Brain microvascular endothelial cell (primary cell): ENCODE measurements around the gene DDX49.

Source experiments
- DNase-seq: peaks from one replicate; pipeline ENCODE4 v3.0.0-alpha.2; 2020
- H3K27ac ChIP-seq: fragments of 250-450 bp; sonication (Bioruptor Pico); 2 replicates; pipeline ENCODE4 v1.5.1; 2020; ENCODE audit warnings: mild to moderate bottlenecking, moderate library complexity
- H3K27me3 ChIP-seq: fragments of 250-450 bp; sonication (Bioruptor Pico); replicated peaks from 2 replicates; pipeline ENCODE4 v1.5.1; 2020; ENCODE audit warnings: mild to moderate bottlenecking
- H3K36me3 ChIP-seq: fragments of 250-450 bp; sonication (Bioruptor Pico); replicated peaks from 2 replicates; pipeline ENCODE4 v1.5.1; 2020; ENCODE audit warnings: mild to moderate bottlenecking
- H3K4me3 ChIP-seq: 2 replicates; pipeline ENCODE4 v1.5.1; 2011; ENCODE audit warnings: low read depth, mild to moderate bottlenecking, control low read depth, low read length, moderate library complexity
- in situ Hi-C: cut with HindIII; loops from 2 replicates; pipeline ENCODE4 v1.10.0; 2017; ENCODE audit warnings: low sequenced_read_pairs, low pct_ligation_motif_present
- TF ChIP-seq, protein P1 (sequence below): IDR thresholded peaks from 2 replicates; pipeline ENCODE4 v1.5.1; 2011; ENCODE audit warnings: low read depth, mild to moderate bottlenecking, moderate library complexity, low read length, control low read depth, inconsistent platforms; ENCODE audit errors: missing control alignments

The DDX49 gene

DNA sequence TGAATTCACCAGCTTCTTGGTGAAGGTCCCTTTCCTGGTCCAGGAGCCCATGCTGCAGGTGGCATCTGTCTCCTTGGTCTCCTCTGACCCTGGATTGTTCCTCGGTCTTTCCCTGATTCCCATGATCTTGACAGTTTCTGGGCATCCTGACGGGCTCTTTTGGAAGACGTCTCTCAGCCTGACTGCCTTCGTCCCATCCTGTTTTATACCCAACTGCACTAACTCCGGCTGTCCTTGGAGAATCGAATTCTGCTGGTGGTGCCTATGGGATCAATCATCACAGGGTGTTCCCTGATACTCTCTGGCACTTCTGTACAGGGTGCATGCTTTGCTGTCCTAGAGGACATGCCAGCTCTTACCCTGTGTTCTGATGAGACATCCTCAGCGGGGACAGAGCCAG is 42.6 kb upstream of the DDX49 start:
- TF ChIP-seq, protein P1, sequence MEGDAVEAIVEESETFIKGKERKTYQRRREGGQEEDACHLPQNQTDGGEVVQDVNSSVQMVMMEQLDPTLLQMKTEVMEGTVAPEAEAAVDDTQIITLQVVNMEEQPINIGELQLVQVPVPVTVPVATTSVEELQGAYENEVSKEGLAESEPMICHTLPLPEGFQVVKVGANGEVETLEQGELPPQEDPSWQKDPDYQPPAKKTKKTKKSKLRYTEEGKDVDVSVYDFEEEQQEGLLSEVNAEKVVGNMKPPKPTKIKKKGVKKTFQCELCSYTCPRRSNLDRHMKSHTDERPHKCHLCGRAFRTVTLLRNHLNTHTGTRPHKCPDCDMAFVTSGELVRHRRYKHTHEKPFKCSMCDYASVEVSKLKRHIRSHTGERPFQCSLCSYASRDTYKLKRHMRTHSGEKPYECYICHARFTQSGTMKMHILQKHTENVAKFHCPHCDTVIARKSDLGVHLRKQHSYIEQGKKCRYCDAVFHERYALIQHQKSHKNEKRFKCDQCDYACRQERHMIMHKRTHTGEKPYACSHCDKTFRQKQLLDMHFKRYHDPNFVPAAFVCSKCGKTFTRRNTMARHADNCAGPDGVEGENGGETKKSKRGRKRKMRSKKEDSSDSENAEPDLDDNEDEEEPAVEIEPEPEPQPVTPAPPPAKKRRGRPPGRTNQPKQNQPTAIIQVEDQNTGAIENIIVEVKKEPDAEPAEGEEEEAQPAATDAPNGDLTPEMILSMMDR: no peak
- in situ Hi-C loops: no loop called here
- H3K27me3 ChIP-seq: no peaks in the 10 kb centered on the region
- no peak overlapping the region for H3K27ac ChIP-seq
- no peak for DNase-seq
- H3K36me3 ChIP-seq: no peaks in the 10 kb centered on the region
- H3K4me3 ChIP-seq: no peak overlapping the region

DNA sequence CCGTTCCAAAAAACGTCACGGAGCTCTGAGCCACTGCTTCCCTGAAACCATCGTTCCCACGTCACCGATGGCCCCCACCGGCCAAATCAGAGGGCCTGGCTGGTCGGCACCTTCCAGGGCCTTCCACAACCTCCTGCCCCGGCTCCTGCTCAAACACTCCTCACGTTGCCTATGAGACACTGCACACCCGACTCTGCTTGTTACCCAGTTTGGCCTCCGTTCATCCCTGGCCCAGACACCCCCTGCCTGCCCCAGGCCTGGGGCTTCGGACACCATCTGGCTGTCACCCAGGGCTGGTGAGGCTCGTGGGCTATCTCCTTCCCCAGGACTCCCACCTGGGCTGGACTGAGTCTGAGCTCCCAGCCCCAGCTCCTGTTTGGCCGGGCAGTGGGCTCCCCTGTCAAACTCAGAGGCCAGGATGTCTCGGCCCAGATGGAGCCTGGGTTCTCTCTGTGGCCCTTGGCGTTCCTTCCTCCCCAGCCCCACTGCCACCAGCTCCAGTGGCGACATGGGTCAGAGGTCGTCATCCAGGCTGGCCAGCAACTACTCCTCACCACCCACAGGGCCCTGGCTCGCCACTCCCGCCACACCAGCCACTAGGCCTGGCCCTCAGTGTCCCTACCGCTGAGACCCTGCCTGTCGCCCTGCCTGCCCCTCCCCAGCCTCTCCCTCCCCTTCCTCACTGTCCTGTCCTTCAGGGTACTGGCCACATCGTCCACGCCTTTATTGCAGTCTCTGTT is 41.3 kb upstream of the DDX49 start:
- Histone ChIP-seq H3K27me3 (no peaks in the 10 kb centered on the region), H3K36me3 (no peaks in the 10 kb centered on the region), H3K4me3 (no peak overlapping the region), H3K27ac (no peak overlapping the region)
- in situ Hi-C loops: no loop called here
- TF ChIP-seq, protein P1: no peak
- DNase-seq: no peak

DNA sequence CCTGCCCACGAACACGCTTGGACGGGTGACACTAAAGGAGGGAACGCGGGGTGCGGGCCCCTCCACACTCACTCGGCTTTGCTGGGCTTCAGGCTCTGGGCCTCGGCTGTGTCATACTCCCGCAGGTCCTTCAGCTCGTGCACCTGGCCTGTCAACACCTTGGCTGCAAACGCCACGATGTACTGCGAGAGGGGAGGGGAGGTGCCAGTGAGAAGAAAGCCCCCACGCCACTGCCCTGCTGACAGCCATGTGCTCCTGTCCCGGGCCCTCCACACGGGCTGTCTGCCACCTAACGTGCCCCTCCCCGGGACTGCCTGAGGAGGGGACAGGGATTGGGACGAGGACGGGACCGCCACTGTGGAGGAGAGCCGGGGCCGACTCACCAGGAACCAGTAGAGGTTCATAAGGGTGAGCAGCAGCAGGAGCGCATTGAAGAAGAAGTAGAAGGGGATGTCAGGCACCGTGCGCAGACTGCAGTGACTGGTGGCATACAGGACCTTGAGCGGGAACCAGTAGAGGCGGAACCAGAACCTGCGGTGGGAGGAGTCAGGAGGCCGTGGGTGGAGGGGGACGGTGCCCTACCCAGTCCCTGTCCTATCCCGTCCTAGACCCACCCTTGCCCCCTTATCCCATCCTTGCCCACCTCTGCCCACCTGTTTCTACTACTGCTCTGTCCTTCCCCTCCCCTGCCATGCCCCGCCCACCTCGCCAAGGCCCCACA is 40.5 kb upstream of the DDX49 start:
- in situ Hi-C loops: no loop called here
- TF ChIP-seq, protein P1: no peak
- Histone ChIP-seq H3K36me3 (no peaks in the 10 kb centered on the region), H3K27me3 (no peaks in the 10 kb centered on the region), H3K4me3 (no peak overlapping the region), H3K27ac (no peak overlapping the region)
- DNase-seq: no peak

DNA sequence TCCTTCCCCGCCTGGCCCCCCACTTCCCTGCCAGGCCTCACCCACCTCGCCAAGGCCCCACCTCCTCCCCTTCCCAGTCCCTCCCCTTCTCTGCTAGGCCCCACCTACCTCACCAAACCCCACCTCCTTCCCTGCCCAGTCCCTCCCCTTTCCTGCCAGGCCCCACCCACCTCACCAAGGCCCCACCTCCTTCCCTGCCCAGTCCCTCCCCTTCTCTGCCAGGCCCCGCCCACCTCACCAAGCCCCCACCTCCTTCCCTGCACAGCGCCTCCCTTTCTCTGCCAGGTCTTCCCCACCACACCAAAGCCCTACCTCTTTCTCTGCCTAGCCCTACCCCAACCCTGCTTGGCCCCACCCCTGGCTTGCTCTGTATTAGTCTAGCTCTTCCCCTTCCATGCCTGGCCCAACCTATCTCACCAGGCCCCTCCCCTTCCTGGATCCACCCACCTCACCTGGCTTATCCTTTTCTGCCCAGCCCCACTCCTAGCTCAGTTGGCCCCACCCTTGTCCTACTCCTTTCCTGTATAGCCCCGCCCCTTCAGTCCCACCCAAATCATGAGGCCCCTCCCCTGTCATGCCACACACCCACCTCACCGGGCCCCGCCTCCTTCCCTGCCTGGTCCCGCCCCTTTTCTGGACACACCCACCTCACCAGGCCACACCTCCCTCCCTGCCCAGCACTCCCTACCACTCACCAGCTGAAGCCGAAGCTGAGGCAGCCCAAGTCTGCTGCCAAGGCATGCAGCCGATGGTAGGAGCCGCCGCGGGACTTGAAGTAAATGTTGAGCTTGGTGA is 39.7 kb upstream of the DDX49 start:
- H3K27me3 ChIP-seq: no peaks in the 10 kb centered on the region
- H3K4me3 ChIP-seq: no peak overlapping the region
- DNase-seq: no peak
- H3K36me3 ChIP-seq: no peaks in the 10 kb centered on the region
- no peak overlapping the region for H3K27ac ChIP-seq
- in situ Hi-C loops: no loop called here
- TF ChIP-seq, protein P1: no peak

DNA sequence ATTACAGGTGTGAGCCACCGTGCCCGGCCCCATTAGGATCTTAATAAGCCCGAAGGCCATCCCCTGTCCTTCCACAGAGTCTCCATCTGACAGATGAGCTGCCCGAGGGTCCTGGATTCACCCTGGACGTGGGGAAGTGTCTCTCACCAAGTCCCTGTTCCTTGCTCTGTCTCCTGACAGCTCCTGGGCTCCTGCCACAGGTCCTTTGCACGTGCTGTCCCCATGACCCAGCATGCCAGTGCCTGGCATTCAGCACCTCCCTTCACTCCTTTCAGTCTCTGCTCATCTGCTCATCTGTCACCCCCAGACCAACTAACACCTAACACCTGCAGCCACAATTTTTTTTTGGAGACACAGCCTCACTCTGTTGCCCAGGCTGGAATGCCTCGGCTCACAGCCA is 38.0 kb upstream of the DDX49 start:
- TF ChIP-seq, protein P1: no peak
- DNase-seq: no peak
- in situ Hi-C loops: no loop called here
- no peaks in the 10 kb centered on the region for H3K36me3 ChIP-seq
- no peak overlapping the region for H3K4me3 ChIP-seq
- no peak overlapping the region for H3K27ac ChIP-seq
- no peaks in the 10 kb centered on the region for H3K27me3 ChIP-seq
